Measurements from ENCODE around the gene VENTX.
"Not testable (repeated sequence)": the region's sequence is repeated elsewhere in the genome, so short reads cannot be mapped to it uniquely, and the experiment has no call there.

VENTX gene

DNA sequence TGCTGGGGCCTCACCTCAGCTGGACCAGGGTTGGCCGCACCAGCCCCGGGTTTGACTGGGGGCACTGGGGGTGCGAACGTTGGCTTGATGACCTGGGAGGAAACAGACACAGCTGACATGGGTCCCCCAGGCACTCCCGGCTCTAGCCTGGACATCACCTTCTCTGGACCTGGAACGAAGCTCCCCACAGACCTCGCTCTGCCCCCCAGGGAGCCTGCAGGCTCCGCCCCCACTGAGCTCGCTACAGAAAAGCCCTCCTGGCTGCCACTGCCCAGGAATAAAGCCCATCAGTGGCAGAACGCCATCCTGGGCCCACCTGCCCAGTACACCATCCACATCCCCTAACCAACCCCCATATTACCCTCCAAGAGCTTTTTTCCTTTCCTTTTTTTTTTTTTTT, 26.0 kb downstream of the VENTX start:
- TF ChIP-seq CTCF (IDR thresholded peaks at IDR 0.05; ENCODE audit: low read depth, low read length, poor library complexity, severe bottlenecking) (no peak), EZH2phosphoT487 (IDR thresholded peaks at IDR 0.05; ENCODE audit: borderline replicate concordance, low read length) (no peak)
- Histone ChIP-seq H3K27me3 (ENCODE audit: control insufficient read depth, low read length) (0 out of 2 replicates have a peak, but pooled peaks cover 6% of the 10 kb centered on the region), H3K79me2 (ENCODE audit: control insufficient read depth, low read length) (no peaks in the 10 kb centered on the region), H4K20me1 (ENCODE audit: control insufficient read depth, insufficient read depth, low read depth, low read length) (no peaks in the 10 kb centered on the region), H3K9me2 (replicated peaks; ENCODE audit: control insufficient read depth, low read length) (no peaks in the 10 kb centered on the region), H3K9me3 (ENCODE audit: control insufficient read depth, insufficient read depth, low read length) (peaks cover 10% of the 10 kb centered on the region; the same call in 1 of the 2 replicates), H3K4me1 (ENCODE audit: control insufficient read depth, low read length) (peaks cover 20% of the 10 kb centered on the region), H3K36me3 (ENCODE audit: control insufficient read depth, low read length) (no peaks in the 10 kb centered on the region), H3K4me2 (ENCODE audit: low read length) (no peak overlapping the region), H3F3A (ENCODE audit: control insufficient read depth, insufficient read depth) (no peaks in the 10 kb centered on the region), H3K27ac (ENCODE audit: low read depth, low read length) (no peak overlapping the region), H3K4me3 (ENCODE audit: low read length) (no peak overlapping the region)

DNA sequence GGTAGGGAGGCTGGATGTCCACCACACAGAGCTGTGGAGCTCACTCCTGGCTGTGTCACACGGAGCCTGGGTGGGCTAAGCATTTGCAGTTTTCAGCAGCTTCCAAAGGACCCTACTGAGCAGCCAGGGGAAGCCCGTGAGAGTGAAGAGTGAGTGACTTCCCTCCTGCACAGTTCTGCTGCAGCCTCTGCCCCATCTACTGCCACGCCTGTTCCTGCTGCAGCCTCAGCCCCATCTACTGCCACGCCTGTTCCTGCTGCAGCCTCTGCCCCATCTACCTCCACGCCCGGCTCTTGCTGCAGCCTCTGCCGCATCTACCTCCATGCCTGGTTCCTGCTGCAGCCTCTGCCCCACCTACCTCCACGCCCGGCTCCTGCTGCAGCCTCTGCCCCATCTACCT, 26.8 kb downstream of the VENTX start:
- Histone ChIP-seq H3K79me2 (ENCODE audit: control insufficient read depth, low read length) (no peaks in the 10 kb centered on the region), H3K27ac (ENCODE audit: low read depth, low read length) (no peak overlapping the region), H4K20me1 (ENCODE audit: control insufficient read depth, insufficient read depth, low read depth, low read length) (no peaks in the 10 kb centered on the region), H3K4me1 (ENCODE audit: control insufficient read depth, low read length) (peaks cover 12% of the 10 kb centered on the region), H3F3A (ENCODE audit: control insufficient read depth, insufficient read depth) (no peaks in the 10 kb centered on the region), H3K27me3 (ENCODE audit: control insufficient read depth, low read length) (0 out of 2 replicates have a peak, but pooled peaks cover 6% of the 10 kb centered on the region), H3K4me2 (ENCODE audit: low read length) (no peak overlapping the region), H3K36me3 (ENCODE audit: control insufficient read depth, low read length) (no peaks in the 10 kb centered on the region), H3K4me3 (ENCODE audit: low read length) (no peak overlapping the region), H3K9me2 (replicated peaks; ENCODE audit: control insufficient read depth, low read length) (no peaks in the 10 kb centered on the region), H3K9me3 (ENCODE audit: control insufficient read depth, insufficient read depth, low read length) (peaks cover 10% of the 10 kb centered on the region; the same call in 1 of the 2 replicates)
- TF ChIP-seq EZH2phosphoT487 (IDR thresholded peaks at IDR 0.05; ENCODE audit: borderline replicate concordance, low read length) (no peak), CTCF (IDR thresholded peaks at IDR 0.05; ENCODE audit: low read depth, low read length, poor library complexity, severe bottlenecking) (no peak)

GRCh38 chr10:133265052-133265451, 27.4 kb downstream of the VENTX start:
- not testable (repeated sequence) for H4K20me1 ChIP-seq (ENCODE audit: control insufficient read depth, insufficient read depth, low read depth, low read length)

GRCh38 chr10:133266056-133266795, 28.6 kb downstream of the VENTX start:
- H3K4me3 ChIP-seq (ENCODE audit: low read length): no peak overlapping the region
- TF ChIP-seq EZH2phosphoT487 (IDR thresholded peaks at IDR 0.05; ENCODE audit: borderline replicate concordance, low read length) (no peak), CTCF (IDR thresholded peaks at IDR 0.05; ENCODE audit: low read depth, low read length, poor library complexity, severe bottlenecking) (no peak)
- H3K9me2 ChIP-seq (replicated peaks; ENCODE audit: control insufficient read depth, low read length): no peaks in the 10 kb centered on the region

More at GRCh38 chr10:133265052-133265451, 27.4 kb downstream of the VENTX start:
- not testable (repeated sequence) for H3K9me3 ChIP-seq (ENCODE audit: control insufficient read depth, insufficient read depth, low read length); H3K9me2 ChIP-seq (replicated peaks; ENCODE audit: control insufficient read depth, low read length); H3K79me2 ChIP-seq (ENCODE audit: control insufficient read depth, low read length); H3K36me3 ChIP-seq (ENCODE audit: control insufficient read depth, low read length); H3K27me3 ChIP-seq (ENCODE audit: control insufficient read depth, low read length); H3K4me1 ChIP-seq (ENCODE audit: control insufficient read depth, low read length); H3F3A ChIP-seq (ENCODE audit: control insufficient read depth, insufficient read depth); H3K4me3 ChIP-seq (ENCODE audit: low read length); H3K27ac ChIP-seq (ENCODE audit: low read depth, low read length); H3K4me2 ChIP-seq (ENCODE audit: low read length)

More at GRCh38 chr10:133266056-133266795, 28.6 kb downstream of the VENTX start:
- Histone ChIP-seq H3K27me3 (ENCODE audit: control insufficient read depth, low read length) (0 out of 2 replicates have a peak, but pooled peaks cover 3% of the 10 kb centered on the region), H3K4me1 (ENCODE audit: control insufficient read depth, low read length) (peaks cover 2% of the 10 kb centered on the region), H3K4me2 (ENCODE audit: low read length) (no peak overlapping the region), H4K20me1 (ENCODE audit: control insufficient read depth, insufficient read depth, low read depth, low read length) (no peaks in the 10 kb centered on the region), H3K79me2 (ENCODE audit: control insufficient read depth, low read length) (no peaks in the 10 kb centered on the region), H3F3A (ENCODE audit: control insufficient read depth, insufficient read depth) (no peaks in the 10 kb centered on the region), H3K9me3 (ENCODE audit: control insufficient read depth, insufficient read depth, low read length) (no peaks in the 10 kb centered on the region), H3K36me3 (ENCODE audit: control insufficient read depth, low read length) (no peaks in the 10 kb centered on the region), H3K27ac (ENCODE audit: low read depth, low read length) (no peak overlapping the region)

All from DOHH2 (cell line).